GM19438 (cell line): ENCODE measurements around the gene PSMD3.
"Not testable (repeated sequence)": the region's sequence is repeated elsewhere in the genome, so short reads cannot be mapped to it uniquely, and the experiment has no call there.

Experiments
- ATAC-seq: cut with Tn5 transposase; IDR thresholded peaks from one replicate; pipeline ENCODE4 v1.9.1; 2021; ENCODE audit warnings: low read depth; ENCODE audit not compliant: unreplicated experiment

PSMD3 gene

GRCh38 chr17:39995438-39995837, 14.8 kb downstream of the PSMD3 start:
- no peak for ATAC-seq

DNA sequence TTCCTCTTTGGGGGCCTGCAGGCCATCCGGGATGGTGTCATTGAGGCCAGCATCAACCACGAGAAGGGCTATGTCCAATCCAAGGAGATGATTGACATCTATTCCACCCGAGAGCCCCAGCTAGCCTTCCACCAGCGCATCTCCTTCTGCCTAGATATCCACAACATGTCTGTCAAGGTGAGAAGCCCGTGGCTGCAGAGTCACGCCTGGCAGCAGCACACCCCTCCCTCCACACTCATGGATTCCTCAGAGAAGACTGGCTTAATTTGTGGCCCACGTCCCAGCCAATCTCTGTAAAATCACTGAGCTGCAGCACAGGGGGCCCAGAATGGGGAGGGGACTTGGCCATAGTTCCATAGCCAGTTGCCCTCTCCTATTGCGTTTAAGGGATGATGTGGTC, 15.6 kb downstream of the PSMD3 start:
- no peak for ATAC-seq

DNA sequence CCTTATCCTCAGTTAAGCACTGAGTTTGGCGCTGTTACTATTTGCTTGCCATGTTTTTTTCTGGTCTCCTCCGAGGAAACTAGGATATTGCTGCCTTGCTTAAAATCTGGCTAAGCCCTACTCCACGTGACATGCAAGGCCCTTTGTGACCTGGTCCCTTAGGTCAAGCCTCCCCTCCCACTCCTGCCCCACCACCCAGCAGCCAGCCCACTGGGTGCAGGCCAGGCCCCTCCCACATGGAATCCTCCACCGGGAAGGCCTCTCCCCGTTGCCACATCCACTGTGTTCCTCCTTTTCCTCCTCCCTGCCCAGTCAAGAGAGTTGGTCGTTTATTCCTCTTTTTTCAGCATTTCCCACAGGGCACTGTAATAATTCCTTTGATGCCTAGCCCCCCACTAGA, 16.2 kb downstream of the PSMD3 start:
- no peak for ATAC-seq

DNA sequence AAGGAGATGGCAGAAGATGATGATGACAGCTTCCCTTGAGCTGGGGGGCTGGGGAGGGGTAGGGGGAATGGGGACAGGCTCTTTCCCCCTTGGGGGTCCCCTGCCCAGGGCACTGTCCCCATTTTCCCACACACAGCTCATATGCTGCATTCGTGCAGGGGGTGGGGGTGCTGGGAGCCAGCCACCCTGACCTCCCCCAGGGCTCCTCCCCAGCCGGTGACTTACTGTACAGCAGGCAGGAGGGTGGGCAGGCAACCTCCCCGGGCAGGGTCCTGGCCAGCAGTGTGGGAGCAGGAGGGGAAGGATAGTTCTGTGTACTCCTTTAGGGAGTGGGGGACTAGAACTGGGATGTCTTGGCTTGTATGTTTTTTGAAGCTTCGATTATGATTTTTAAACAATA, 16.9 kb downstream of the PSMD3 start:
- no peak for ATAC-seq

DNA sequence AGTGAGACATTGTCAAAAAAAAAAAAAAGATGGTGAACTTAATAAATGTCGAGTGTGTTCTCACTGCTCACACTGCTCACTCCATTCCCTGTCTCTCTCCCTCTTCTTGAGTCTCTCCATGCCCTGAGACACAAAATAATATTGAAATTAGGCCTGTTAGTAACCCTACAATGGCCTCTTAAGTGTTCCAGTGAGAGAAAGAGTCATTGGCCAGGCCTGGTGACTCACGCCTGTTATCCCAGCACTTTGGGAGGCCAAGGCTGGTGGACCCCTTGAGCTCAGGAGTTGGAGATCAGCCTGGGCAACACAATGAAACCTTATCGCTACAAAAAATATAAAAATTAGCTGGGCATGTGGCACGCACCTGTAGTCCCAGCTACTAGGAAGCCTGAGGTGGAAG, 18.5 kb downstream of the PSMD3 start:
- ATAC-seq, result no peak

DNA sequence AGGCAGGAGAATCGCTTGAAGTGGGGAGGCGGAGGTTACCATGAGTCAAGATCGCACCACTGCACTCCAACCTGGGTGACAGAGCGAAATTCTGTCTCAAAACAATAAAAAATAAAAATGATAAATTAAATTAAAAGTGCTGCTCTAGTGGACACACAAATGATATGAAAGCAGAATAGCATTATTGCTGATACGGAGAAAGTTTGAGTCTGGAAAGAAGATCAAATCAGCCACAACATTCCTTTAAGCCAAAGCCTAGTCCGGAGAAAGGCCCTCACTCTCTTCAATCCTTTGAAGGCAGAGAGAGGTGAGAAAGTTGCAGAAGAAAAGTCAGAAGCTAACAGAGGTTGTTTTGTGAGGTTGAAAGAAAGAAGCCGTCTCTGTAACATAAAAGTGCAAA, 19.6 kb downstream of the PSMD3 start:
- no peak for ATAC-seq

- ATAC-seq, result not testable (repeated sequence)
Observed at GRCh38 chr17:40001335-40001734, 20.7 kb downstream of the PSMD3 start.

DNA sequence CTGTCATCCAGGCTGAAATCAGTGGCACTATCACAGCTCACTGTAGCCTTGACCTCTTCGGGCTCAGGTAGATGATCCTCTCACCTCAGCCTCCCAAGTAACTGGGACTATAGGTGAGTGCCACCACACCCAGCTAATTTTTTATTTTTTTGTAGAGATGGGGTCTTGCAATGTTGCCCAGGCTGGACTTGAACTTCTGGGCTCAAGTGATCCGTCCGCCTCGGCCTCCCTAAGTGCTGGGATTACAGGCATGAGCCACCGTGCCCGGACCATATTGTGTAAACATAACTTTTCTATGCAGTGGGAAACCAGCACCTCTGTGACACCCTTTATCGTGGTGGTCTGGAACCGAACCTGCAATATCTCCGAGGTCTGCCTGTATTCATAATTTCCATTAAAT, 23.5 kb downstream of the PSMD3 start:
- no peak for ATAC-seq

- no peak for ATAC-seq
Observed at GRCh38 chr17:40004712-40005111, 24.1 kb downstream of the PSMD3 start.

DNA sequence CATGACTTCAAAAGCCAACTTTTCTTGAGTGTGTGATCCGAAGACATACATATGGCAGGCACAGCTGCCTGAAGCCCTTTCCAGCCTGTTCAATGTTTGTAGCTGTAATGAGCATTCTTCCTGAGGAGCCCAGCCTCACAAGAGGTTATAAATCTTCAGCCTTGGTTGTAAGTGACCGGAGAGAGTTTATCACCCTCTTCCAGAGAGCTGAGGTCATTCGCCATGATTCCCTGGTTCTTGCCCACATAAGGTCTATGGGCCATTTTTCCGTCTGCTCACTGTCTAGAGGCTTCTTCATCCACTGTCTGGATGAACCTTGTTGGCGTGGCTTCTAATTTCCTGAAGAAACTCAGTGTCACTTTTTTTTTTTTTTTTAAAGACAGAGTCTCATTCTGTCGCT, 24.9 kb downstream of the PSMD3 start:
- no peak for ATAC-seq

GRCh38 chr17:40010946-40011500, 30.4 kb downstream of the PSMD3 start:
- not testable (repeated sequence) for ATAC-seq

- ATAC-seq, result not testable (repeated sequence)
Observed at GRCh38 chr17:40012017-40012647, 31.5 kb downstream of the PSMD3 start.

DNA sequence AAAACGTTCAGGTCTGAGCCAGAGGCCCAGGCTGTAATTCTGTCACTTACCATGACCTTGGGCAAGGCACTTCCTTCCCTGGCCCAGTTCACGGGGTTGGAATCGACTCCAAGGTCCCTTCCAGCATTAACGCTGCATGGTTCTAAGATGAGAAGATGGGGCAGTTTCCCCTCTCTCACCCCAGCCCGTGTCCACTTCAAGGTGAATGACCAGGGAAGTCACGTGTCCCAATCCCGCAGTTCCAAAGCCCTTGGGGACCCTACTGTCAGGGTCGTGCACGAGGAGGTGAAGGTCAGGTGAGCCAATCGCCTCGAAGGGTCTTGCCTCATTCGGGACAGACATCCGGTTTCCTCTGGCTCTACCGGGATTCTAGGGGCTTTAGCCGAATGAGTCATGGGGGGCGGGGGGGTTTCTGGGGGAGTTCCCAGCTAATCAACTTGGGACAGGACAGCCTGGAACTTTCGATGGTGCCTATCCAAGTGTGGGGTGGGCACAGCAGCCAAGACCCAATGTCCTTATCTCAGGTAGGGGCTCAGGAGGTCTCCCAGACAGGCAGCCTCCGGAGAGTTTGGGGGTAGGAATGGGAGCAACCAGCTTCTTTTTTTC, 33.9 kb downstream of the PSMD3 start:
- ATAC-seq, result no peak

GRCh38 chr17:40015005-40015997, 34.7 kb downstream of the PSMD3 start, which contains the start of gene CSF3:
TSS of gene CSF3 (plus strand) at chr17:40015440. CDS start at chr17:40015475, 35 bp downstream.
- no peak for ATAC-seq

DNA sequence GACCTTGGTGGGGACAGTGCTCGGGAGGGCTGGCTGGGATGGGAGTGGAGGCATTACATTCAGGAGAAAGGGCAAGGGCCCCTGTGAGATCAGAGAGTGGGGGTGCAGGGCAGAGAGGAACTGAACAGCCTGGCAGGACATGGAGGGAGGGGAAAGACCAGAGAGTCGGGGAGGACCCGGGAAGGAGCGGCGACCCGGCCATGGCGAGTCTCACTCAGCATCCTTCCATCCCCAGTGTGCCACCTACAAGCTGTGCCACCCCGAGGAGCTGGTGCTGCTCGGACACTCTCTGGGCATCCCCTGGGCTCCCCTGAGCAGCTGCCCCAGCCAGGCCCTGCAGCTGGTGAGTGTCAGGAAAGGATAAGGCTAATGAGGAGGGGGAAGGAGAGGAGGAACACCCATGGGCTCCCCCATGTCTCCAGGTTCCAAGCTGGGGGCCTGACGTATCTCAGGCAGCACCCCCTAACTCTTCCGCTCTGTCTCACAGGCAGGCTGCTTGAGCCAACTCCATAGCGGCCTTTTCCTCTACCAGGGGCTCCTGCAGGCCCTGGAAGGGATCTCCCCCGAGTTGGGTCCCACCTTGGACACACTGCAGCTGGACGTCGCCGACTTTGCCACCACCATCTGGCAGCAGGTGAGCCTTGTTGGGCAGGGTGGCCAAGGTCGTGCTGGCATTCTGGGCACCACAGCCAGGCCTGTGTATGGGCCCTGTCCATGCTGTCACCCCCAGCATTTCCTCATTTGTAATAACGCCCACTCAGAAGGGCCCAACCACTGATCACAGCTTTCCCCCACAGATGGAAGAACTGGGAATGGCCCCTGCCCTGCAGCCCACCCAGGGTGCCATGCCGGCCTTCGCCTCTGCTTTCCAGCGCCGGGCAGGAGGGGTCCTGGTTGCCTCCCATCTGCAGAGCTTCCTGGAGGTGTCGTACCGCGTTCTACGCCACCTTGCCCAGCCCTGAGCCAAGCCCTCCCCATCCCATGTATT, 35.7 kb downstream of the PSMD3 start:
- no peak for ATAC-seq

DNA sequence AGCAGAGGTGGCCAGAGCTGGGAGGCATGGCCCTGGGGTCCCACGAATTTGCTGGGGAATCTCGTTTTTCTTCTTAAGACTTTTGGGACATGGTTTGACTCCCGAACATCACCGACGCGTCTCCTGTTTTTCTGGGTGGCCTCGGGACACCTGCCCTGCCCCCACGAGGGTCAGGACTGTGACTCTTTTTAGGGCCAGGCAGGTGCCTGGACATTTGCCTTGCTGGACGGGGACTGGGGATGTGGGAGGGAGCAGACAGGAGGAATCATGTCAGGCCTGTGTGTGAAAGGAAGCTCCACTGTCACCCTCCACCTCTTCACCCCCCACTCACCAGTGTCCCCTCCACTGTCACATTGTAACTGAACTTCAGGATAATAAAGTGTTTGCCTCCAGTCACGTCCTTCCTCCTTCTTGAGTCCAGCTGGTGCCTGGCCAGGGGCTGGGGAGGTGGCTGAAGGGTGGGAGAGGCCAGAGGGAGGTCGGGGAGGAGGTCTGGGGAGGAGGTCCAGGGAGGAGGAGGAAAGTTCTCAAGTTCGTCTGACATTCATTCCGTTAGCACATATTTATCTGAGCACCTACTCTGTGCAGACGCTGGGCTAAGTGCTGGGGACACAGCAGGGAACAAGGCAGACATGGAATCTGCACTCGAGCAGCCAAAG, 36.9 kb downstream of the PSMD3 start:
- no peak for ATAC-seq

DNA sequence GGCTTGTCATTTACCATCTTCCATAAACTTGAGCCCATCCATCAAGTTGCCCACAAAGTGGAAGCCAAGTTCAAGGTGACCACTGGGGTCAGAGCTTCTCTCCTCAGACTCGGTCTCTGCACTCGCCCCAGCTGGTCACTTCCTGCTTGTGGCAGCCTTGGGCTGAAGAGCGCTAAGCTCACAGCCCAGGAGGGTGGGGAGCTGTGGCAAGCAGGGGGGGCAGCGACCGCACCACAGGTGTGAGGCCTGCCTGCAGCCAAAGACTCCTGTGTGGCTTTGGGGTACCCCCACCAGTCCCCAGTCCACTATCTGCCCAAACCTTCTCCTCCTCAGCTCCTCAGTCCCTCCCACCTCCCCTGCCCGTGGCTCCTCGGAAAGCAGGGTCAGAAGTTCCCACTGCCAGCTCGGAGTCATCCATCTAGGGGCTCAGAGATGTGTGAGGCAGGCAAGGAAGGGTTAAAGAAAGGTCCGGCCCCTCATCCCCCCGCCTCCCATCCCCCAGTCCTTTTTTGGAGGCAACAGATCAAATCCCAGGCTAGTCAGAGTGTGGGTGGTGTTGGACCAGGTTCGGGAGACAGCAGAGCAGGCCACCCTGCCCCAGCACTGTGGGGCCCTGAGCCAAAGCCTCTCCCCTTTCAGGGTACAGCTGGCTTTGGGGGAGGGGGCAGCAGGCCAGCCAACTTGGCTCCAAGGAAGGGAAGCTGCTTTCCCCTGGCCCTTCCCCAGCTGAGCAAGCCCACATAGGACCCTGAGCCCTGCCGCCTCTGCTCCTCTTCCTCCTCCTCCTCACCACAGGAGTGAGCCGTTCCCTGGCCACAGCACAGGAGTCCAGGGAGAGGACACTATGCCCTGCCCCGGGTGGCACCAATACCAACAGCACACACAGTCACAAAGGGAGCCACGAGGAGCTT, 37.9 kb downstream of the PSMD3 start:
- ATAC-seq, result no peak
